Measurements from ENCODE around the gene CRYBG3.

DNA sequence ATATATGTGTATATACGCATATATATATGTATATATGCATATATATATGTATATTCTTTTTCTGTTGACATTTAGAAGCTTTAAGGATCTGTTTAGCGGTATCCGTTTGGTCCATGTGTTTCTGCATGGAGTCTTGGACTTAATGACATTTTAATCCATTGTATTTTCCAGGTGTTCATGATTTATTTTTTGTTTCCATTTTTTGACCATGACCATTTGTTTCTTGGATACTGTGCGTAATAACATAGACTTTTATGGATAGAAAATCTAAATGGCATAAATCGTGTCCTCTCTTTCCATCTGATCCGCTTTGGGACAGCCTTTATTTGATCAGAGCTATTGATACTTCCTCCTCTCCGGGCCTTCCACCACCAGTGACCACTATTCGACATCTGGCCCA lies 19.5 kb downstream of the CRYBG3 start:
- no peak for TF ChIP-seq CTCF (IDR thresholded peaks at IDR 0.05; ENCODE audit: borderline replicate concordance, extremely low read depth, low read length, poor library complexity, severe bottlenecking)
- no peak for TF ChIP-seq EZH2 (IDR thresholded peaks at IDR 0.05; ENCODE audit: borderline replicate concordance, low read depth, low read length, severe bottlenecking)
